Gastroesophageal sphincter (tissue), 3 donors: ENCODE results near the gene SLC25A42.

ENCODE experiments used
- CTCF ChIP-seq, 4 experiments: fragments of 200-600 bp in 2 of 4; fragments of 450-650 bp in 2 of 4; sonication (generic) in 1 of 4; IDR thresholded peaks; one replicate each; pipeline ENCODE4 v1.5.1; 2017 to 2019; ENCODE audit warnings: antibody characterized with exemption in 4 of 4, mild to moderate bottlenecking in 2 of 4, moderate library complexity in 2 of 4
- EP300 ChIP-seq: sonication (generic); formaldehyde crosslinking; IDR thresholded peaks from one replicate; pipeline ENCODE4 v1.6.1; 2017; ENCODE audit warnings: antibody characterized with exemption, mild to moderate bottlenecking
- POLR2A ChIP-seq, 2 donors: fragments of 450-650 bp; IDR thresholded peaks; one replicate each; pipeline ENCODE4 v1.6.1; 2017; ENCODE audit warnings: antibody characterized with exemption in 2 of 2, mild to moderate bottlenecking in 2 of 2, moderate library complexity in 1 of 2

DNA sequence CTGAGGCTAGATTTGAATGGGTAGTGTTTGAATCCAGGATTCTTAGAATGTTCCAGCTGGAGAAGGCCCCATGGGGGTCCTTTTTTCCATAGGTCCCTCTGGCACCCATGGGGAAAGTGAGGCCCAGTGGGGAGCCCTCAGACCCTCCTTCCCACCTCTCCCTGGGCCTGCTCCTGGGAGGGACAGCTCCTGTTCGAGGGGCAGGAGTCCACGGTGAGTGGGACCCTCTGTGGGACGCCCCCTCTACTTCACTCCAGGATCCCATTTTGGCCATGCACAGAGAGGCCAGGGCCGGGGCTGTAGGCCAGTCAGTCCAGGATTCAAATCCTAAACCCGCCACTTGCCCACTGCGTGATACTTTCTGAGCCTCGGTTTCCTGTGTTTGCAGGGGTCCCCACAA lies 98.7 kb downstream of the SLC25A42 start:
- no peak for TF ChIP-seq EP300
- TF ChIP-seq POLR2A (IDR thresholded peaks at IDR 0.05), result no peak
- TF ChIP-seq CTCF (IDR thresholded peaks at IDR 0.05), result no peak
